ENCODE data around the gene TDRD7.

Gene TDRD7

DNA sequence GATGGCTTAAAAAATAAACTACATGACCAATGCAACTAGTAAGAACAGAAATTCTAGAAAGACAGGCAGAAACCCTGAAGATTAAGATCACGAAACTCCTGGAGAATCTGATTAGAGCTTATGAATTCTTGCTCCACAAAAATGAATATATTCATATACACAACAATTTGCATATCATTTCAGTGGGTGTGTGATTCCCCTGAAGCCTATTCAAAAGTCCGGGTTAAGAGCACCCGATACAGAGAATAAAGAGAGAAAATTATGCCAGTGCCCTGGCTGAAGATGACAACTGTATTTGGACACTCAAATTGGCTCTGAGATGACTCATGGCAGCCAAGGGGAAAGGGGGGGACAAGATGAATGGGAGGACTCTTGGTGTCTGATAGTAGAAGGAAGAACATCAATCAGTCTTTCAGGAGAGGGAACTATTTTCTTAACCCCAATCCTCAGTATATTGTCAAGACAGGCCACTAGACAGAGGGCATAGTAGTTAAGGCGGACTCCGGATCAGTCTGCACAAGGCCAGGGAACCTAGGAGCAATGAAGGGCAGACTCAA lies 95.6 kb downstream of the TDRD7 start:
- DNase-seq, result peak in 1 of 14 donors; percentile 15

DNA sequence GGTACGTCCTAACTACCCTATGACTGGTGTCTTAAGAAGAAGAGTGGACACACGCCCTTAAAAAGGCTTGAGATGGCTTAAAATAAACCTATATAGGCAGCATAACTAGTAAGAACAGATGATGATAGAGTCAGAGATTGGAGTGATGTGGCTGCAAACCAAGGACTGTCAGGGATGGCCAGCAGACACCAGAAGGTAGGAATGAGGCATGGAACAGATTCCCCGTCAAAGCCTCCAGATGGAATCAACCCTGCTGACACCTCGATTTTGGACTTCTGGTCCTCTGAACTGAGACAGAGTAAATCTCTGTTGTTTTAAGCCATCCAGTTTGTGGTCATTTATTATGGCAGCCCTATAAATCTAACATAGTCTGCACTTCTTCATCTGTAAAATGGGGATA lies 97.0 kb downstream of the TDRD7 start:
- peak in 1 of 14 donors; percentile 73 for DNase-seq

DNA sequence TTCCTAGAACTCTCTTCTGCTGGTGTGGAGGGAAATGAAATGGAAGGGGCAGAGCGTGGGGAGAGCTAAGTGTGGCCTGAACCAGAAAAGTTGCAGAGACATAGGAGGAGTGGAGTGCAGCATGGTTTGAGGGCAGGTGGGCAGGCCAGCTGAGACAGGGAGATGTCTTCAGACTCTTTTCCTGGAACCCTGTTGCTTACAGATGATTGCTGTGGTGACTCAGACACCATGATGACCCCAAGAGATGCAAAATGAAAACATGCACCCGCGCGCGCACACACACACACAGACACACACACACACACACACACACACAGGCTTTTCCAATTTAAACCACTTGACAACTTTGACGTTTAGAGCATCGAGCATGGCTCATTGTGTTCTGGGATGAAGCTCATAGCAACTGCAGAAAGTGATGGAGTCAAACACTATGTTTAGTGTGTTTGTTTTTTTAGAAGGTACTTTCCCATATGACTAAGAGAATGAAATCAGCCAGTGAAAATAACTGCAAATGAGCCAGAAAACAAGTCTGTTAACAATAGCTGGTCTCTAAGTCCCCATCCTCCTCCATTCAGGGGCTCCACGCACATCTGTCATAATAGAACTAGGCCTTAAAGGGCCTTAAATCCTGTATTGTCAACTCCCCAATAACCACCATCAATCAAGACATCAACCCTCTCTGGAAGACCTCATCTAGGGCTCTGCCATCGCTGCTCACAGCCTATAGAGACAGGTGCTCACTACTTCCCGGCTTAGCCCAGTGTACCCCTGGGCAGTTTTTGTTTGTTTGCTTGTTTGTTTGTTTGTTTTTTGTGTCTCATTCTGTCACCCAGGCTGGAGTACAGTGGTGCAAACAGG lies 99.1 kb downstream of the TDRD7 start:
- peak in 1 of 14 donors; percentile 22 for DNase-seq

DNA sequence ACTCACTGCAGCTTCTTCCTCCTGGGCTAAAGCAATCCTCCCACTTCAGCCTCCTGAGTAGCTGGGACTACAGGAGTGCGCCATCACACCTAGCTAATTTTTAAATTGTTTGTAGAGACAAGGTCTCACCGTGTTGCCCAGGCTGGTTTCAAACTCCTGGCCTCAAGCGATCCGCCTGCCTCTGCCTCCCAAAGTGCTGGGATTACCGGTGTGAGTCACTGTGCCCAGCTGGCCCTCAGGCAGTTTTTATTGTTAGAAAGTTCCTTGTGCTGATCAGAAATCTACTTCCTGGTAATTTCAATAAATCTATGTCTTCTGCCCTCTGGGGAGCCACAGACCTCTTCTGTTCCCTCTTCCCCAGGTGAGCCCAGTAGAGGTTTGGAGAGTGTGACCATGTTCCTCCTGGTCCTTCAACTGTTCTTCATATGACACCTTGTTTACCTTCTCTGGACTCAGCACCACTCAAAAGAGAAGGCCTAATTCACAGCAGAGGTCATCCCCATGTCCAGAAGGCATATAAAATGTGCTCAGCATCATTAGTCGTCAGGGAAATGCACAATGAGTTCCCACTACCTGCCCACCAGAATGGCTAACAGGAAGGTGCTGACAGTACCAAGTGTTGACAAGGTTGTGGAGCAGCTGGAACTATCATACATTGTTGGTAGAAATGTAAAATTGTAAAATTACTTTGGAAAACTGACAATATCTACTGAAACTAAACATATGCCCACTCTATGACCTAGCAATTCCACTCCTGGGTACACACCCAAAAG lies 99.9 kb downstream of the TDRD7 start:
- no peak for DNase-seq

DNA sequence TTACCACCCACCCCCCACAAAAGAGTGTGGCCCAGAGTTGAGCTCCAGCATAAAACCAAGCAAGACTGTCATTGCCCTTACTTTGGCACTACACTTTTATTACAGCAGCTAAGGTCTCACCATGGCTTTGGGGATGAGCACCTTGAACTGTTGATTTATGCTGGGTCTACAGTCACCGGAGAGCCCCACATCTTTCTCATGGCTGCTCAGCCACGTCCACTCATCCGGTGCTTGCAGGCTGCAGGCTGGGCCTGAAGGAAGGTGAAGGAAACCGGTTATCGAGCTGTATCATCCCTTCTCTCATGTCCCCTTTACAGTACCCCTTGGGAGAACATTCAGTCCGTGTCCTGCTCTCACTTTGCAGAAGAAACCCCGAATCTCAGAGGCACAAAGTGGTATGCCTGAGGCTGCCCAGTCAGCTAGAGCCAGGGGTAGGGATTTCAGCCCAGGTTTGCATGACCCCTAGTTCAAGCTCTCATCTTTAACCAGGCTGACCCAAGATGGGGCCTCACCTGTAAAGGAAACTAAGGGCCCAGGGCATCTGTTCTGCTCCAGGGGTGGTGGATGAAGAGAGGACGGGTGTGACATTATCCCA lies 101.2 kb downstream of the TDRD7 start:
- no peak for DNase-seq

DNA sequence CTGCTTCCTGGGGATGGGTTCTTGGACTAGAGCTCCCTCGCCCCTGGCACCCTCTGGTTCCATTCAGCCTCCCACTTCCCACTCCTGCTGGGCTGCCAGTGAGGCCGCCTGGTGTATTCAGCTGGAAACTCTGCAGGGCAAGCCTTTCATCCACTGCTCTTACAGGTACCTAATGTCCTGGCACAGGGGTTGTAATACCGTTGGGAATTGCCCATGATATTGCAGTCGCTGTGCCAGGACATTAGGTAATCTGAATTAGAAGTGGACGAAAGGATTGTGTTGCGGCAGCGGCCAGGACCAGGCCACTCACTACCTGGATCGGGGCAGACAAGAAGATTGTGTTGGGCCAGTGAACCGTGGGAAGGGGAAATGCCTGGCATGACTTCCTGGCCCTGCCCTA lies 102.6 kb downstream of the TDRD7 start:
- peak in 1 of 14 donors; percentile 30 for DNase-seq

DNA sequence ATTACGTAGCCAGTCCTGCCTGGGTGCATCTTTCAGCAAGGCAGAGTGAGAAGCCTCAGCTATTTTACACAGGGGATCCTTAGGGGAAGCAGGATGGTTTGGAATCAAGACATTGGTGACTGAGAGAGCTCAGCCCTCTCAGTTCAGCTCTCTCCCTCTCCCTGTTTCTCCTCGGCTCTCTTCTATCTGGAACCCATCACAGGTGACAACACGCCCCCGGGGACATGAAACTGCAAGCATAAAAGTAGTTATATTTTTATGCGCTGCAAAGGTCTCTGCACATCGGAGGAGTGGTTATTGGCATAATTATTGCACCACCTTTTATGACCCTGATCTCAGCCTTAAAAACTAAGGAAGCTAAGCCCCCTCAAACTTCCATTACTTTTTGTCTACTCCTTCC lies 103.8 kb downstream of the TDRD7 start:
- no peak for DNase-seq

DNA sequence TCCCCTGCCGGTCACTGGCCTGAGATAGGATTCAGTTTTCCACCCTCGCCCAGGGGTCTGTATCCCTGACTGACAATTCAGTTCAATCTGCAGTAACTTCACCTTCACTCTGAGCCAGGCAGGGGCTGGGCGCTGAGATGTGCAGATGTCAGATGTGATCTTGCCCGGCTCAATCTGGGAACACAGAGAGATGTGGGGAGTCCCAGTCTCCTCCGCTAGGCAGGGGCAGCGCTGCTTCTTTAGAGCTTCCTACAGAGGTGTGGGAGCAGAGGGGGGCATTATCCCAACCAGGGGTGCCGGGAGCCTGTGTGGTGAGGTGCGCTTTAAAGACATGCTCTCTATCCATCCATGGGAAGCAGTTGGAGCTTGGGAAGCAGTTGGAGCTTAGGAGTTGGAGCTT lies 104.2 kb downstream of the TDRD7 start:
- DNase-seq, result no peak

DNA sequence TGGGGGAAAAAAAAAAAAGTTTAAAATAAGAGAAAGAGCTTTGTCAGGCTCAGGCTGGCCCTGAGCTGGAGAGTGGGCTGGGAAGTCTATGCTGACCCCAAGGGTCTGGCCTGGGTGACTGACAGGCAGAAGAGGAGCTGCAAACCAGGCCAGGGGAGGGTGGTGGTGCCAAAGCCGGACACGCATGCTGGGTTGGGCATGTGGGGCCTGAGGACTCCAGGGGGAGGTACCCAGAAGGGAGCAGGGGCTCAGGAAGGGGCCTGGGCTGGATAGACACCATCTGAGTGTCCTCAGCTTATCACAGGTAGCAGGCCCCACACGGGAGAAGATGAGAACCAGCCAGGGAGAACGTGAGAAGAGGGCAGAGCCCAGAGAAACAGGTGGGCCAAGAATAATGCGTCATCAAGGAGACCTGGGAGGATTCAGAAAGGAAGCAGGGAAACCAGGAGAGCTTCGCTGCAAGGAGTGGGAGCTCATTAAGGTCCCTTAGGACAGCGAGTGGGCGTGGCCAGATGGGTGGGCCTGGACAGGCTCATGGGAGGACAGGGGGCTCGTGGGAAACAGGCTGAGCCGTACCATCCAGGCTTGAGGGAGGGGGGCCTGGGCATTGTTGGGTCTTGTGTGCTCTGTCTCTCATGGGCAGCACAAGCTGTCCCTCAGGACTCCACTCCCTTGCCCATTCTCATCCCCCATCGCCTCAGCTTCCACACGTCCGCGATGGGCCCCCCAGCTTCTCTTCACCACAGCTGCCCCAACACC lies 105.6 kb downstream of the TDRD7 start:
- no peak for DNase-seq

DNA sequence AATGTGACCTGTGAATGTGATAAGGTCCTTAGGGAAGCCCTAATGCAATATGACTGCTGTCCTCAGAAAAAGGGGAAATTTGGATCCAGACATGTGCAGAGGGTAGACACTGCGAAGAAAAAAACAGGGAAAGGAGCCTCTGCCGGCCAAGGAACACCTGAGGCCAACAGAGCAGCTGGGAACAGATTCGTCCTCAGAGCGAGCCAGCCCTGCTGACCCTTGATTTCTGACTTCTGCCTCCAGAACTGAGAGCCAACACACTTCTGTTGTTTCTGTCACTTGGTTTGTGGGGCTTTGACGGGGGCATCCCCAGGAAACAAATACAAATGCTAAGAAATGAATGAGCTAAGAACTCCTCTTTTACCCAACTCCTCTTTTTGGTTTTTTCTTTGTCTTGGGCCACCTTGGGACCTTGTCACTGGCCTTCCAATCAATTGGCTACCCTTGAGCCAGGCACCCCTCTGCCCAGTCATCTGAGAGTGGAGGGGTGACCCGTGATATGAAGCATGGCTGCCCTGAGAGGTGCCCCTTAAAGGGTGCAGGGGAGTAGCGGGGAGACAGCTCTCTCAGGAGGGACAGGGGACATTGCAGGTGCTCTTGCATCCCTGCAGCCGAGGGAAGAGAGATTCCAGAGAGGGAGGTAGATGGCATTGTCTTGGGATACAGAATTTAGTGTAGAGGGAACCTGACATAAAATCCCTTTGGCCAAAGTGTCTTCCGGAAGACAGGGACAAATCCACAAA lies 106.4 kb downstream of the TDRD7 start:
- DNase-seq, result peak in 1 of 14 donors; percentile 16

DNA sequence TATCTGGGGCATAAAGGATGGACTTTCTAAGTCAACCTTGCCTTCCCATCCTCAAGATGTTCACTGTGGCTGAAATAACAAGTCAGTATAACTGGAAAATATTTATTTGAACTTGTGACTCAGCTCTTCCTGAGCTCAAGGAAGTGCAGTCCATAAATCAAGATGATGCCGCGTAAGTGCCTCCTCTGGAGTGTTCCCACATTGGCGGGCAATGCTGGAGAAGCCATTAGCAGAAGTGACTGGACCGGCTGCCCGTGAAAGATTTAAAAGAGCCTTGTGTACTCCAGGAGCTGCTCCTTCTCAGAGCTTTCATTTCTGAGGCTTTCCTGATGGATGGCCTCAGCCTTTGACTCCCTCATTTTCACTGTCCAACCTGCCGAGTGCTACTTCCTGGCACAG lies 107.0 kb downstream of the TDRD7 start:
- peak in 2 of 14 donors; percentile 47 to 56 for DNase-seq

DNA sequence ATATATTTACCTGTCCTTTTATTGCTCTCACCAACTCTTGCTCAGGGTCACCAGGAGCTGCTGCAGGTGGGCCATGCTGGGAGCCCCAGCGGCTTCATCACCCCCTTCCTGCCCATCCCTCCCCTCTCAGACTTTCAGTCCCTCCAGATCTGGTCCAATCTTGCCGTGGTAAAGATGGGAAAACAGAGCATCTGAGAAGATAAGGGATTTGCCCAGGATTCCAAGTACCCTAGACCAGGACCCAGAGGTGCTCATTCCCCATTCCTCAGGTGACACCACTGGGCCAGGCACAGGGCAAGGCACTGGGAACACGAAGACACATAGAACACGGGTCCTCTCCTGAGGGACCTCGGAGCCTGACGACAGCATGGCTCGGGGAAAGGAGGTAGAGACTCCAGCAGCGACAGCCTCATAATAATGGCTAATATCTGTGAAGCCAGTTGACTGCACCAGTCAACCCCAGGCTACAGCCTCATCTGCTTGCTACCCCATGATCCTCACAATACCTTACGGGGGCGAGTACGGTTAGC lies 107.6 kb downstream of the TDRD7 start:
- no peak for DNase-seq

DNA sequence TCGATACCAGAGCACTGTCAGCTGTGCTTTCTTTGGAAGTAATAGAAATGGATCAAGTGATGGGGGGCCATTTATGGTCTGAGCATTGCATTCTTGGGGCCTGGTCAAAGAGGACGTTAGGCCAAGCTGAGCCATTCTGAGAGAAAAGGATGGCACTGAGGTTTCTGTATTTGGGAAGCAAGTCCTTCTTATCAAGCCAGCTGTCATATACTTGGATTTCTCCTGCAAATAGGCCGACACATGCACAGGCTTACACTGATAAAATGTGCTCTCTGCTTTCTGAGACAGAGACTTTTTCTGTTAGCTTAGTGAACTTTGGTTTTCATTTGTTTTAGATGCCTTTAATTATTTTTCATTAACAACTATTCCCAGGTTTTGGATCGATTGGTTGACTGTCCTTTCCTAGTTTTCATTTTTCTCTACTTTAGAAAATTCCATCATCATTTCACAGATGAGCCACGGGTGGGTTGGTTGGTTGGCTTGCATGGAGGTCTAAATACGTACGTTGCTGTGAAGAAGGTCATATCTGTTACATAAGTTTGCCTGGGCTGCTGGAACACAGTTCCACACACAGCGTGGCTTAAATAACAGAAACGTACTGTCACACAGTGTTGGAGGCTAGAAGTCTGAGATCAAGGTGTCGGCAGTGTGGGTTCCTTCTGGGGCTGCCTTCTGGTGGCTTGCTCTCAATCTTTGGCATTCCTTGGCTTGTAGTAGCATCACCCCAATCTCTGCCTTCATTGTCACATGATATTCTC lies 109.9 kb downstream of the TDRD7 start:
- no peak for DNase-seq

DNA sequence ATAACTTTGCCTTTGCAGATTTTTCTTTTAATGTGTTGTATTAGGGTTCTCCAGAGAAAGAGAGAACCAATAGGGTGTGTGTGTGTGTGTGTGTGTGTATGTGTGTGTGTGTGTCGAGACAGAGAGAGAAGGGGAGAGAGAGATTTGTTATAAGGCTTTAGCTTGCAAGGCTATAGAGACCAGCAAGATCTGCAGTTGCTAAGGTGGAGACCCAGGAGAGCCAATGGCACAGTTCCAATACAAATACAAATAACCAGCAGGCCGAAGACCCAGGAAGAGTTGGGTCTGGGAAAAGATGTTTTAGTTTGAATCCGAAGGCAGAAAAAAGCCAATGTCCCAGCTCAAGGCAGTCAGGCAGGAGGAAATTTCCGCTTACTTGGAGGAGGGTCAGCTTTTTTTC lies 112.5 kb downstream of the TDRD7 start:
- DNase-seq, result no peak

DNA sequence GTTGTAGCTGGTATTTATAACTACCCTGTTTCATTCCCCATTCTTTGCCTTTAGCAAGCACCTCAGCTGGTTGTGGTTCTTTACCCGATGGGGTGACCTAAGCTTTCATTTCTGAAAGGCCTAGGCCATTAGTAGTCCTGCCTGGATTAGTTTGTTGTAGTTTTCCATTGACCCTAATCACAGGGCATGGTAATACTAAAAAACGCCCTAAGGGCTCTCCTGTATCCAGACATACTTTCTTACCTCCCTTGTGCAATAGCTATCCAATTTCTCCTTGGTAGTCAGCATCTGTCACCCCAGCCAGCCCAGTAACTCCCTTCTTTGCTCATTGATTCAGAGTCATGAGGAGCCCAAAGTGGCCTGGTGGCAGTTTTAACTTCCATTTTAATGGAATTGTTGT lies 113.6 kb downstream of the TDRD7 start:
- DNase-seq, result no peak

DNA sequence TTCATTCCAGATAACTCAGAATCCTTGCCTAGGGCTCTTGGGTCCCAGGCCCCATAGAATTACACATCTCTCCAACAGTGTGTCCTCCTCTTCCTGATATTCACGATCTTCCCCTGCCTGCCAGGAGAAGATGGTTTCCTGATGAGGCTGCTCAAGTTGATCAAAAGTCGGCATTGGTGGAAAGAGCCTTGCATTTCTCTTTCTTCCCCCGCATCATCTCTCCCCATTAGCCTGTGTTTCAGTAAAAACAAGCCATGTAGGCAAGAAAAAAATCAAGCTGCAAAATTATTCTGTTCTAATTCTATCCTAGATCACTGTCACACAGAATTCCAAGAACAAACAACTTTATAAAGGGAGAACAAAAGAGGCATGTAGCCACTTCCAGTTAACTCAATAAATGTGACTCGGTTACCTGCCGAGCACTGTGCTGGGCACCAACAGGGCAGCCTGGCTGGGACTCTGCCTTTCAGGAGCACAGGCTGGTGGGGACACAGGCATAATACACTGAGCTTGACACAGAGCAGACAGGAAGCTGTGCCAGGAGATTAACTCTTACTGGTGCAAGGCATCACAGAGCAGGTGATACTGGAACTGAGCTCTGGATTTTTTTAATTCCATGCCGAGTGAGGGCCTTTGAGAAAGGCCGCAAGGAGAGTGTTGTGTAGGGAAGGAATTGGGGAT lies 115.1 kb downstream of the TDRD7 start:
- peak in 1 of 14 donors; percentile 57 for DNase-seq

DNA sequence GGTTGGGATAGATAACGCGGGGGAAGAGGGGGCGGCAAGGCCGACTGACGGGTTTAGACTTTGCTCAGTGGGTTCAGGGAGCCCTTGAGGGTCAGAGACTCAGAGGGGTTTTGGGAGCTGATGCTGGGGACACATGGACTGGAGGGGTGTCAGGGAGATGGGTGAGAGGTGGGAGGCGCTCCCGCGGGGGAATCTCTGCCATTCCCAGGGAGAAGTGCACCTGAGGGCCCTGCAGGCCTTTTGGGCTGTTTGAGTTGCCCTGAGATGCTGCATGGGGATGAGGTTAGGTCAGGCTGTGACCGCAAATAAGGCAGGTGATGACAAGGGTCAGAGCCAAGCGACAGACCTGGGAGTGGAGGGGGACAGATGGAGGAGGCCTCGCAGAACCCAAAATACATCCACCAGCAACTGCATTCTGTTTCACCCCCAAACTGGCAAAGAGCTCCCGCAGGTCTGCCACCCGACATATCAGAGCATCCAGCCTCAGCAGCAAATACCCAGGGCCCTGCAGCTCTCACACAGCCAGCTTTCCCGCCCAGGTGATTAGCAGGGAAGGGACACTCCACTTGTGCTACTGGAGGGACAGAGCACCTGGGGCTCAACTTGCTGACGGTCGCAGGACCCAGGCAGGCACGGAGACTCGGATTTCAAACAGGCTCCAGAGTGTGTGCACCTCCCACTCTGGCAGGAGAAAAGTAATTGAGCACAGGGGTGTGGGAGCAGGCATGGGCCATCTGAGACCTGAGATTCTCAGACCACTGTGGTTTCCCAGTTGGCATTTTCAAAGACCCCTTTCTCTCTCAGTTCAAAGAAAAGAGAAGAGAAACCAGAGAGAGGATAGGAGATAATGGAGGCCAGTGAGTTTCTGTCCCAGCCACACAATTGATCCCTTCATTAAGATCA lies 116.0 kb downstream of the TDRD7 start:
- DNase-seq, result peak in 1 of 14 donors; percentile 62

DNA sequence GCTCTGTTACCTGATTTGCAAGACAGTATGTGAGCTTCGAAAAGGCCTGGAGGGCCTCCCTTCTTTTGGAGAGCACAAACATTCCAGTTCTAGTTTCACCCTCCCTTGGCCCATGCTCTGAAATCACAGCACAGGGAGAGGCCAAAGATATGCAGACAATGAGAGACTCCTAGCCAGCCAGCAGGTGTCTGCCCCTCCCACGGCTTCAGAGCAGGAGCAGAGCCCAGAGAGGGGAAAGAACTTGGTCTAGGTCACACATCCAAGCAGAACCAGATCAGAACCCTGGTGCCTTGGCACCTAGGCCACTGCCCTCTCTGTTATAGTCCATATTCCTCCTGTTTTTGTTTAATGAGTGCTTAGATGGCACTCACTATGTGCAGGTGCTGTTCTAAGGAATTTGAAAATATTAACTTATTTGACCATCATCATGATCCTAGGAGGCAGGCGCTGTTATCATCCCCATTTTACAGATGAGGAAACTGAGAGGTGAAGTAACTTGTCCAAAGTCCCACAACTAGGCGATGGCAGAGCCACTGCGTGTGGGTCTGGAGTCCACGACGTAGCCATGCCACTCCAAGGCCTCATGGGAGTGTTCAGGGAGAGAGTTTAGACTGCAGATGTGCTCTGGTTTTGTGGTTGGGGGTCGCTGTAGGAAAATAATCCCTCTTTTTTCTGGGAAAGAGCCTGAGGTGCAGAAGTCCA lies 116.8 kb downstream of the TDRD7 start:
- peak in 1 of 14 donors; percentile 52 for DNase-seq
